ENCODE measurements around the gene TBX4. TPM values are rescaled to one million over a fixed set of nuclear protein-coding genes. Genes with fewer than 3 reads are reported as not detected.

TBX4 gene
- total and polyA plus RNA-seq, 2 experiments from 2014 or later = not detected

DNA sequence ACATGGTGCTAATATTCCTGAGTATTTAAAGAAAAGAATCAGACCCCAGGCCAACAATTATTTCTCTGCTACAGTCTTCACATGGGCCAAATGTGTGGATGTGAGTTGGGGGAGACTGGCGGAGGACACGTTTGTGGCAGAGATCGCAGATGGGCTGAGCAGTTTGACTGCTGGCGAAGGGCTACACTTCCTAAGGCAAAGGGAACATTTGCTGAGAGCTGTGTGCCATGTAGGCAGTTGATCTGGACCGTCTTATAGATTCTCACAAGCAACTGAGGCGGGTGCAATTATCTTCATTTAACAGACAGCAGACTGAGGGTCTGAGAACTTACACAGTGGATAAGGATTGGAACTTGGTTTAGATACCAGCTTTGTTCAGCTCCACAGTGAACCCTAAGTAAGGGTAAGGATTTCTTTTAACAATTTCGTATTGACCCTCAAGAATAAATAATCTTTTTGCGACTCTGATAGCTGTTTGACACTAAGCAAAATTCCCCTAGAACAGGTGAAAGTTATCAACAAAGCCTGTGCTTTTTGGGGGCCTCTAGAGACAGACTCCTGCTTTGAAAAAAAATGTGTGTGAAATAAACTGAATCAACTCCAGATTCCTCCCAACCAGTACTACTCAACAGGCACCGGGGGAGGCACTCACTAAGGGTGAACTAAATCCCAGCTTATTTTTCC is 55.3 kb downstream of the TBX4 start:
- Histone ChIP-seq H3K27ac (ENCODE audit: low read depth) (no peak overlapping the region), H3K79me2 (replicated peaks; ENCODE audit: insufficient read depth) (no peaks in the 10 kb centered on the region), H3K4me3 (no peak overlapping the region), H3K36me3 (ENCODE audit: insufficient read depth) (no peaks in the 10 kb centered on the region), H3F3A (replicated peaks; ENCODE audit: low read depth) (no peaks in the 10 kb centered on the region), H2AFZ (no peak overlapping the region), H3K9me2 (ENCODE audit: insufficient read depth) (no peaks in the 10 kb centered on the region), H3K4me2 (no peak overlapping the region), H4K20me1 (replicated peaks; ENCODE audit: insufficient read depth) (no peaks in the 10 kb centered on the region), H3K4me1 (ENCODE audit: insufficient read depth) (no peaks in the 10 kb centered on the region), H3K27me3 (ENCODE audit: insufficient read depth) (no peaks in the 10 kb centered on the region)
- no peak for ATAC-seq
- Mint-ChIP-seq H3K4me1 (peaks cover 9% of the 10 kb centered on the region), H3K4me3 (no peak overlapping the region), H3K27ac (no peak overlapping the region), H3K9me3 (no peaks in the 10 kb centered on the region), H3K27me3 (ENCODE audit: insufficient read depth, low read depth, poor library complexity) (peaks cover 4% of the 10 kb centered on the region), H3K36me3 (ENCODE audit: low read depth) (no peaks in the 10 kb centered on the region)
- TF ChIP-seq EZH2phosphoT487 (IDR thresholded peaks at IDR 0.05; ENCODE audit: unreplicated experiment) (no peak), NANOG (IDR thresholded peaks at IDR 0.05; ENCODE audit: borderline replicate concordance) (no peak), STAT1 (IDR thresholded peaks at IDR 0.05; ENCODE audit: unreplicated experiment) (no peak), POLR2AphosphoS5 (IDR thresholded peaks at IDR 0.05; ENCODE audit: low read depth) (no peak), EZH2 (IDR thresholded peaks at IDR 0.05; ENCODE audit: low read depth, unreplicated experiment) (no peak), CREB1 (CRISPR knock-in tag; IDR thresholded peaks at IDR 0.05; ENCODE audit: low read depth) (no peak), JUNB (IDR thresholded peaks at IDR 0.05; ENCODE audit: unreplicated experiment) (no peak)
- TF ChIP-seq, protein P1, sequence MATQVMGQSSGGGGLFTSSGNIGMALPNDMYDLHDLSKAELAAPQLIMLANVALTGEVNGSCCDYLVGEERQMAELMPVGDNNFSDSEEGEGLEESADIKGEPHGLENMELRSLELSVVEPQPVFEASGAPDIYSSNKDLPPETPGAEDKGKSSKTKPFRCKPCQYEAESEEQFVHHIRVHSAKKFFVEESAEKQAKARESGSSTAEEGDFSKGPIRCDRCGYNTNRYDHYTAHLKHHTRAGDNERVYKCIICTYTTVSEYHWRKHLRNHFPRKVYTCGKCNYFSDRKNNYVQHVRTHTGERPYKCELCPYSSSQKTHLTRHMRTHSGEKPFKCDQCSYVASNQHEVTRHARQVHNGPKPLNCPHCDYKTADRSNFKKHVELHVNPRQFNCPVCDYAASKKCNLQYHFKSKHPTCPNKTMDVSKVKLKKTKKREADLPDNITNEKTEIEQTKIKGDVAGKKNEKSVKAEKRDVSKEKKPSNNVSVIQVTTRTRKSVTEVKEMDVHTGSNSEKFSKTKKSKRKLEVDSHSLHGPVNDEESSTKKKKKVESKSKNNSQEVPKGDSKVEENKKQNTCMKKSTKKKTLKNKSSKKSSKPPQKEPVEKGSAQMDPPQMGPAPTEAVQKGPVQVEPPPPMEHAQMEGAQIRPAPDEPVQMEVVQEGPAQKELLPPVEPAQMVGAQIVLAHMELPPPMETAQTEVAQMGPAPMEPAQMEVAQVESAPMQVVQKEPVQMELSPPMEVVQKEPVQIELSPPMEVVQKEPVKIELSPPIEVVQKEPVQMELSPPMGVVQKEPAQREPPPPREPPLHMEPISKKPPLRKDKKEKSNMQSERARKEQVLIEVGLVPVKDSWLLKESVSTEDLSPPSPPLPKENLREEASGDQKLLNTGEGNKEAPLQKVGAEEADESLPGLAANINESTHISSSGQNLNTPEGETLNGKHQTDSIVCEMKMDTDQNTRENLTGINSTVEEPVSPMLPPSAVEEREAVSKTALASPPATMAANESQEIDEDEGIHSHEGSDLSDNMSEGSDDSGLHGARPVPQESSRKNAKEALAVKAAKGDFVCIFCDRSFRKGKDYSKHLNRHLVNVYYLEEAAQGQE (IDR thresholded peaks at IDR 0.05; ENCODE audit: unreplicated experiment) = no peak
- TF ChIP-seq, protein P2, sequence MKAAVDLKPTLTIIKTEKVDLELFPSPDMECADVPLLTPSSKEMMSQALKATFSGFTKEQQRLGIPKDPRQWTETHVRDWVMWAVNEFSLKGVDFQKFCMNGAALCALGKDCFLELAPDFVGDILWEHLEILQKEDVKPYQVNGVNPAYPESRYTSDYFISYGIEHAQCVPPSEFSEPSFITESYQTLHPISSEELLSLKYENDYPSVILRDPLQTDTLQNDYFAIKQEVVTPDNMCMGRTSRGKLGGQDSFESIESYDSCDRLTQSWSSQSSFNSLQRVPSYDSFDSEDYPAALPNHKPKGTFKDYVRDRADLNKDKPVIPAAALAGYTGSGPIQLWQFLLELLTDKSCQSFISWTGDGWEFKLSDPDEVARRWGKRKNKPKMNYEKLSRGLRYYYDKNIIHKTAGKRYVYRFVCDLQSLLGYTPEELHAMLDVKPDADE (IDR thresholded peaks at IDR 0.05) = no peak
- TF ChIP-seq, protein P3, sequence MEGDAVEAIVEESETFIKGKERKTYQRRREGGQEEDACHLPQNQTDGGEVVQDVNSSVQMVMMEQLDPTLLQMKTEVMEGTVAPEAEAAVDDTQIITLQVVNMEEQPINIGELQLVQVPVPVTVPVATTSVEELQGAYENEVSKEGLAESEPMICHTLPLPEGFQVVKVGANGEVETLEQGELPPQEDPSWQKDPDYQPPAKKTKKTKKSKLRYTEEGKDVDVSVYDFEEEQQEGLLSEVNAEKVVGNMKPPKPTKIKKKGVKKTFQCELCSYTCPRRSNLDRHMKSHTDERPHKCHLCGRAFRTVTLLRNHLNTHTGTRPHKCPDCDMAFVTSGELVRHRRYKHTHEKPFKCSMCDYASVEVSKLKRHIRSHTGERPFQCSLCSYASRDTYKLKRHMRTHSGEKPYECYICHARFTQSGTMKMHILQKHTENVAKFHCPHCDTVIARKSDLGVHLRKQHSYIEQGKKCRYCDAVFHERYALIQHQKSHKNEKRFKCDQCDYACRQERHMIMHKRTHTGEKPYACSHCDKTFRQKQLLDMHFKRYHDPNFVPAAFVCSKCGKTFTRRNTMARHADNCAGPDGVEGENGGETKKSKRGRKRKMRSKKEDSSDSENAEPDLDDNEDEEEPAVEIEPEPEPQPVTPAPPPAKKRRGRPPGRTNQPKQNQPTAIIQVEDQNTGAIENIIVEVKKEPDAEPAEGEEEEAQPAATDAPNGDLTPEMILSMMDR (conservative IDR thresholded peaks at IDR 0.05; ENCODE audit: low read depth in 2 of 2) = no peak
- DNase-seq (ENCODE audit: low spot score) = no peak

Data from GM23338 (cell line).